Limb (tissue), 2 donors: ENCODE data around the gene DCAF6.
A peak's percentile ranks its signal among the peaks of the same experiment; 100 is the strongest.

ENCODE experiments used
- DNase-seq, 2 donors: peaks; one replicate each; pipeline ENCODE4 v3.0.0-alpha.2; 2016; ENCODE audit errors: extremely low spot score in 2 of 2

Gene DCAF6

DNA sequence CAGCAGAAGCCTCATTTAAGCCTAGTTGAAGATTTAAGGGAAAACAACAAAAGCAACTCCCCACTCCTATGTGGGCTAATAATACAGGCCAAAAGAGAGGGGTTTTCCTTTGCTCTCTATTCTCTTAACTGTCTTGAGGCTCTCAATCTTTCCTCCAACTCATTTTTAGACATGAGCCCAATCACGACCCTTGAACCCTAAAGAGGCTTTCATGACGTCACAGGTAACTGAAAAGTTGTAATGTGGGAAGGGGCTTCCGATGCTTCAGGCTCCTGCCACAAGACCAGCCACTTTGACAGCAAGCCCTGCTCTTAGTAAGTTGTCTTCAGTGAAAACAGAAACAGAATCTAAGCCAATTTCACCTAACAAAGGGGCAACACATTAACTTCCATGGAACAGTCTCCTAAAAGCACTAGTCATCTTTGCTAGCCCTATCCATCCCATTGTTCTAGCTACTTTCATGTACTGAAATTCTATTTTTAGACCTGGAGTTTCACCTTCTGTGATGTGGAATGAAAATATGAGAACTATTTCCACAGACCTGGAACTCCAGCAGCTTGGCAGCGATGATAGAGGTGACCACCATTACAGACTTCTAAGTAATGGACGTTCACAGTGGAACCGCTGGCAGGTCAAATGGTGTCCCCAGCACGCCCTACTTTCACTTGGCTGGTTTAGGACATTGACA is 164.0 kb downstream of the DCAF6 start:
- no peak for DNase-seq

- DNase-seq, result no peak
Measured at GRCh38 chr1:168101336-168101735, 164.9 kb downstream of the DCAF6 start.

- no peak for DNase-seq
Measured at GRCh38 chr1:168102487-168102886, 166.0 kb downstream of the DCAF6 start.

GRCh38 chr1:168104535-168104934 is 168.1 kb downstream of the DCAF6 start:
- no peak for DNase-seq

GRCh38 chr1:168105846-168106245 is 169.4 kb downstream of the DCAF6 start:
- no peak for DNase-seq

DNA sequence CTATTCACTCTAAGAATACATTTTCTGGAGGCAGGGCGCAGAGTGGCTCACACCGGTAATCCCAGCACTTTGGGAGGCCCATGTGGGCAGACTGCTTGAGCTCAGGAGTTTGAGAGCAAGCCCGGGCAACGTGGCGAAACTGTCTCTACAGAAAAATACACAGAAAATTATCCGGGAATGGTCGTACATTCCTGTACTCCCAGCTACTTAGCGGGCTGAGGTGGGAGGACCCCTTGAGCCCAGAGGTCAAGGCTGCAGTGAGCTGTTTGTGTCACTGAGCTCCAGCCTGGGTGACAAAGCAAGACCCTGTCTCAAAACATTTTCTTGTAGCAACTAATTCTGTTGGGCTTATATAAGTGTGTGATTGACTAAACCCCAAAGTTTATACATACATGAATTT is 169.8 kb downstream of the DCAF6 start:
- no peak for DNase-seq

- no peak for DNase-seq
Measured at GRCh38 chr1:168110896-168111545, 174.5 kb downstream of the DCAF6 start.

DNA sequence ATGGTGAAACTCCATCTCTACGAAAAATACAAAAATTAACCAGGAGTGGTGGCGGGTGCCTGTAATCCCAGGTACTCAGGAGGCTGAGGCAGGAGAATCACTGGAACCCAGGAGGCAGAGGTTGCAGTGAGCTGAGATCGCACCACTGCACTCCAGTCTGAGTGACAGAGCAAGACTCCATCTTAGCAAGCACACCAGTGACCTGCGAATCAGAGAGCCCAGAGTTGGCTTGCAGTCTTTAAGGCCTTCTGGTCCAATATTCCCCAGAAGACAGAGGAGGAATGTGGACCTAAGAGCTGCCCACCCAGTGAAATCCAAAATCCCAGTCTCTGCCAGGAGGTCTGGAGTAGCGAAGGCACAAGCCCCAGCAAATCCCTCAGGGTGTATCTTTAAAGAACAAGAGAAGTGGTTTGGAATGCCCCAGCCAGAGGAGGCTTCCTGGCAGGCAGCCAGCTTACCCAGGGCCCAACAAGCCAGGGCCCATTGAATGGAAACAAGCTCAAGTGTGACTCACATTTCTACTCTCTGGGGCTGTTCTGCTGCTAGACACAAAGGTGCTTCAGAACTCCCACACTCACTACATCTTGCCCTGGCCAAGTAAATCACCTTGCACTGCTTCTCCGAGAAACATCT is 176.3 kb downstream of the DCAF6 start:
- no peak for DNase-seq

GRCh38 chr1:168114845-168115244 is 178.4 kb downstream of the DCAF6 start:
- no peak for DNase-seq

DNA sequence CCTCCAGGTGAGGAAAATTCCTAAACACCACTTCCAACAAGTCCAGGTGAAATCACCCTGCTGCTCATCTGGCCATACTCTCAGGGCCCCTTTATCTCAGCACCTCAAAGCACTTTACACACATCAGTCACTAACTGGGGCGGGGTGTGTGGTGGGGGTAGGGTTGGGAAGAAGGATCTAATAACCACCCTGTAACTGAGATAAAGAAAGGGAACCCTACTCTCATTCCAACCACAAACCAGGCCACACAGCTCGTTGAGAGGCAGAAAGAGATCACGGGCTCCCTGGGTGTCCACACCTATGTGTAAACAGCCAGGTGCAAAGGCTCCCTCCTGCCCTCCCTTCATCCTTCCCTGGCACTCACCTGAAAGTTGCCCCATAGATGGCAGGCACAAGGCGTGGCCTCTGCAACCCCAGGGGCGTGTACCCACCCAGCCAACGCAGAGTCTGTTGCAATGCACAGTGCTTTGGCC is 179.9 kb downstream of the DCAF6 start:
- DNase-seq, result no peak

DNA sequence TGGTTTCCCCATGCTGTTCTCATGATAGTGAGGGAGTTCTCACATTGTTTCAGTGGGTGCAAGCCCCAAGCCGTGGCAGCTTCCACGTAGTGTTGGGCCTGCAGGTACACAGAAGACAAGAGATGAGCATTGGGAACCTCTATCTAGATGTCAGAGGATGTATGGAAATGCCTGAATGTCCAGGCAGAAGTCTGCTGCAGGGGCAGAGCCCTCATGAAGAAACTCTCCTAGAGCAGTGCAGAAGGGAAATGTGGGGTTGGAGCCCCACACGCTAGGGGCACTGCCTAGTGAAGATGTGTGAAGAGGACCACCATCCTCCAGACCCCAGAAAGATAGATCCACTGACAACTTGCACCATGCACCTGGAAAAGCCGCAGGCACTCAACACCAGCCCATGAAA is 183.3 kb downstream of the DCAF6 start:
- no peak for DNase-seq

- DNase-seq, result peak; percentile 33 to 59
Measured at GRCh38 chr1:168121401-168122011, 185.0 kb downstream of the DCAF6 start.

DNA sequence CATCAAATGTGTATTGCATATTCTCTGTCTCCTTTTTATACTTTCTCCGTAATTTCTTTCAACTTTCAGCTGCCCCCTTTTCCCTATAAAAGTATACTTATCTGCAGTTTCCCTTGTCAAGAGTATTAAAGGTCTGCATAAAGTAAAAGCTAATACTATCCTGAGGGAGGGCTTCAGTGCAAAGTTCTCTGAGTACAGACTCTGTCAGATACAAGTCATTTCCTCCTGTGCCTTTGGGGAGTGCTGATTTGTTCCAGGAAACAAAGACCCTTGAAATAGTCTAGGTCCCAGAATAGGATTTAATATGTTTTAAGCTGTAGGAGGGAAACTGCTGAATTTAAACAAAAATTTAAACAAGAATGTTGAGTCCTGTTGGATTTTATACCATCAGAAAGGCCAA is 188.6 kb downstream of the DCAF6 start:
- DNase-seq, result no peak
